Prostate gland (tissue), 2 donors: ENCODE results near the gene CDC14A. TPM values are rescaled to one million over a fixed set of nuclear protein-coding genes. Genes with fewer than 3 reads are reported as not detected.

Source experiments
- DNase-seq: peaks from one replicate; pipeline ENCODE4 v3.0.0-alpha.2; 2019; ENCODE audit warnings: low spot score
- H3K27ac ChIP-seq, 2 donors: fragments of 200-600 bp; sonication (generic); 2 replicates each; pipeline ENCODE4 v1.5.1; 2017 to 2019
- H3K27me3 ChIP-seq: fragments of 200-600 bp; sonication (generic); replicated peaks from 2 replicates; pipeline ENCODE4 v1.5.1; 2019; ENCODE audit not compliant: insufficient read depth
- H3K36me3 ChIP-seq, 2 donors: fragments of 200-600 bp; sonication (generic); 1 replicate in 1 of 2; 2 replicates in 1 of 2; pipeline versions ENCODE4 v1.5.1 to v1.8.1; 2017 to 2019
- H3K4me1 ChIP-seq: fragments of 200-600 bp; sonication (generic); replicated peaks from 2 replicates; pipeline ENCODE4 v1.5.1; 2019
- H3K4me3 ChIP-seq, 2 donors: fragments of 200-600 bp; sonication (generic); 2 replicates each; pipeline ENCODE4 v1.5.1; 2017 to 2019
- H3K9me3 ChIP-seq: fragments of 200-600 bp; sonication (generic); 2 replicates; pipeline ENCODE4 v1.5.1; 2017
- CTCF ChIP-seq, 4 experiments: fragments of 200-600 bp in 2 of 4; fragments of 450-650 bp in 2 of 4; sonication (generic) in 2 of 4; IDR thresholded peaks; 1 replicate in 3 of 4; 2 replicates in 1 of 4; pipeline ENCODE4 v1.5.1; 2016 to 2019; ENCODE audit warnings: antibody characterized with exemption in 4 of 4, mild to moderate bottlenecking in 2 of 4, moderate library complexity in 2 of 4
- POLR2A ChIP-seq: fragments of 450-650 bp; IDR thresholded peaks from one replicate; pipeline ENCODE4 v1.6.1; 2016; ENCODE audit warnings: antibody characterized with exemption, mild to moderate bottlenecking
- POLR2AphosphoS5 ChIP-seq: sonication (generic); formaldehyde crosslinking; IDR thresholded peaks from one replicate; pipeline ENCODE4 v1.6.1; 2017; ENCODE audit warnings: antibody characterized with exemption
- WGBS: methylation state at CpG from one replicate; pipeline ENCODE4 v1.1.5; 2018; 5-methylcytosine and 5-hydroxymethylcytosine counted together
- intact Hi-C: fragments of 100-400 bp; cut with DNase I; formaldehyde crosslinking; loops from one replicate; pipeline ENCODE4 v1.14.2; 2022
- total RNA-seq, 2 donors: library from RNA; depleted of rRNA; stranded (reverse); fragments of >200 nt; gene quantifications; one replicate each; pipeline ENCODE4 v1.1.0, GENCODE V29; 2016

The CDC14A gene
- total RNA-seq, 2 donors from 2014 or later: 25.7 to 39.2 TPM

GRCh38 chr1:100463791-100464424, 111.6 kb downstream of the CDC14A start:
- intact Hi-C loops: loop anchor here (5.0 kb wide), 1 partner anchor 403 kb away; no protein-coding TSS in a partner anchor
- H3K27ac ChIP-seq: peak overlapping the region in 1 of 2 donors; percentile 35
- H3K27me3 ChIP-seq: no peaks in the 10 kb centered on the region
- H3K9me3 ChIP-seq: no peaks in the 10 kb centered on the region
- TF ChIP-seq POLR2A (no peak), CTCF (IDR thresholded peaks at IDR 0.05) (peak; percentile 38 to 54 (median 50)), POLR2AphosphoS5 (peak; percentile 6)
- 43% methylated on average over 10 of the region's 10 CpGs for WGBS
- peaks cover 3% of the 10 kb centered on the region for H3K4me1 ChIP-seq
- peak; percentile 42 for DNase-seq
- H3K36me3 ChIP-seq: no peaks in the 10 kb centered on the region
- no peak overlapping the region for H3K4me3 ChIP-seq

GRCh38 chr1:100469578-100469977, 117.3 kb downstream of the CDC14A start:
- DNase-seq: no peak
- intact Hi-C loops: no loop called here
- no peak for TF ChIP-seq POLR2A
- TF ChIP-seq CTCF (IDR thresholded peaks at IDR 0.05): no peak
- TF ChIP-seq POLR2AphosphoS5: no peak
- Histone ChIP-seq H3K4me1 (no peaks in the 10 kb centered on the region), H3K27ac (no peak overlapping the region), H3K27me3 (no peaks in the 10 kb centered on the region), H3K4me3 (no peak overlapping the region), H3K9me3 (no peaks in the 10 kb centered on the region), H3K36me3 (no peaks in the 10 kb centered on the region)
- 95% methylated on average over 1 of the region's 1 CpG for WGBS

- H3K9me3 ChIP-seq: no peaks in the 10 kb centered on the region
- DNase-seq: no peak
- no peaks in the 10 kb centered on the region for H3K4me1 ChIP-seq
- no peak overlapping the region for H3K27ac ChIP-seq
- H3K36me3 ChIP-seq: no peaks in the 10 kb centered on the region
- H3K27me3 ChIP-seq: no peaks in the 10 kb centered on the region
- intact Hi-C loops: no loop called here
- TF ChIP-seq CTCF (IDR thresholded peaks at IDR 0.05) (no peak), POLR2A (no peak), POLR2AphosphoS5 (no peak)
- no peak overlapping the region for H3K4me3 ChIP-seq
These were observed 122.5 kb downstream of the CDC14A start for GRCh38 chr1:100474834-100475233.

- no peaks in the 10 kb centered on the region for H3K9me3 ChIP-seq
- H3K36me3 ChIP-seq: no peaks in the 10 kb centered on the region
- DNase-seq: no peak
- H3K4me3 ChIP-seq: no peak overlapping the region
- H3K27me3 ChIP-seq: no peaks in the 10 kb centered on the region
- intact Hi-C loops: no loop called here
- no peak for TF ChIP-seq CTCF (IDR thresholded peaks at IDR 0.05)
- TF ChIP-seq POLR2A: no peak
- no peak for TF ChIP-seq POLR2AphosphoS5
- H3K27ac ChIP-seq: no peak overlapping the region
- 95% methylated on average over 4 of the region's 4 CpGs for whole genome bisulfite sequencing
- no peaks in the 10 kb centered on the region for H3K4me1 ChIP-seq
These were observed 124.5 kb downstream of the CDC14A start for GRCh38 chr1:100476735-100477290.

GRCh38 chr1:100478816-100479215, 126.5 kb downstream of the CDC14A start:
- H3K27ac ChIP-seq: no peak overlapping the region
- intact Hi-C loops: no loop called here
- H3K9me3 ChIP-seq: no peaks in the 10 kb centered on the region
- H3K4me1 ChIP-seq: no peaks in the 10 kb centered on the region
- DNase-seq: no peak
- no peaks in the 10 kb centered on the region for H3K27me3 ChIP-seq
- 95% methylated on average over 1 of the region's 1 CpG for WGBS
- no peak for TF ChIP-seq POLR2AphosphoS5
- no peak for TF ChIP-seq POLR2A
- H3K4me3 ChIP-seq: no peak overlapping the region
- H3K36me3 ChIP-seq: no peaks in the 10 kb centered on the region
